Measurements from ENCODE around the gene MYO15A. TPM values are rescaled to one million over a fixed set of nuclear protein-coding genes. Genes with fewer than 3 reads are reported as not detected.

MYO15A gene, protein sequence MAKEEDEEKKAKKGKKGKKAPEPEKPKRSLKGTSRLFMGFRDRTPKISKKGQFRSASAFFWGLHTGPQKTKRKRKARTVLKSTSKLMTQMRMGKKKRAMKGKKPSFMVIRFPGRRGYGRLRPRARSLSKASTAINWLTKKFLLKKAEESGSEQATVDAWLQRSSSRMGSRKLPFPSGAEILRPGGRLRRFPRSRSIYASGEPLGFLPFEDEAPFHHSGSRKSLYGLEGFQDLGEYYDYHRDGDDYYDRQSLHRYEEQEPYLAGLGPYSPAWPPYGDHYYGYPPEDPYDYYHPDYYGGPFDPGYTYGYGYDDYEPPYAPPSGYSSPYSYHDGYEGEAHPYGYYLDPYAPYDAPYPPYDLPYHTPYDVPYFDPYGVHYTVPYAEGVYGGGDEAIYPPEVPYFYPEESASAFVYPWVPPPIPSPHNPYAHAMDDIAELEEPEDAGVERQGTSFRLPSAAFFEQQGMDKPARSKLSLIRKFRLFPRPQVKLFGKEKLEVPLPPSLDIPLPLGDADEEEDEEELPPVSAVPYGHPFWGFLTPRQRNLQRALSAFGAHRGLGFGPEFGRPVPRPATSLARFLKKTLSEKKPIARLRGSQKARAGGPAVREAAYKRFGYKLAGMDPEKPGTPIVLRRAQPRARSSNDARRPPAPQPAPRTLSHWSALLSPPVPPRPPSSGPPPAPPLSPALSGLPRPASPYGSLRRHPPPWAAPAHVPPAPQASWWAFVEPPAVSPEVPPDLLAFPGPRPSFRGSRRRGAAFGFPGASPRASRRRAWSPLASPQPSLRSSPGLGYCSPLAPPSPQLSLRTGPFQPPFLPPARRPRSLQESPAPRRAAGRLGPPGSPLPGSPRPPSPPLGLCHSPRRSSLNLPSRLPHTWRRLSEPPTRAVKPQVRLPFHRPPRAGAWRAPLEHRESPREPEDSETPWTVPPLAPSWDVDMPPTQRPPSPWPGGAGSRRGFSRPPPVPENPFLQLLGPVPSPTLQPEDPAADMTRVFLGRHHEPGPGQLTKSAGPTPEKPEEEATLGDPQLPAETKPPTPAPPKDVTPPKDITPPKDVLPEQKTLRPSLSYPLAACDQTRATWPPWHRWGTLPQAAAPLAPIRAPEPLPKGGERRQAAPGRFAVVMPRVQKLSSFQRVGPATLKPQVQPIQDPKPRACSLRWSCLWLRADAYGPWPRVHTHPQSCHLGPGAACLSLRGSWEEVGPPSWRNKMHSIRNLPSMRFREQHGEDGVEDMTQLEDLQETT (N-terminal part only)
- 0.03 and 0.57 TPM in 2 replicates for total RNA-seq
- 0.30 TPM for polyA plus RNA-seq (2012)

DNA sequence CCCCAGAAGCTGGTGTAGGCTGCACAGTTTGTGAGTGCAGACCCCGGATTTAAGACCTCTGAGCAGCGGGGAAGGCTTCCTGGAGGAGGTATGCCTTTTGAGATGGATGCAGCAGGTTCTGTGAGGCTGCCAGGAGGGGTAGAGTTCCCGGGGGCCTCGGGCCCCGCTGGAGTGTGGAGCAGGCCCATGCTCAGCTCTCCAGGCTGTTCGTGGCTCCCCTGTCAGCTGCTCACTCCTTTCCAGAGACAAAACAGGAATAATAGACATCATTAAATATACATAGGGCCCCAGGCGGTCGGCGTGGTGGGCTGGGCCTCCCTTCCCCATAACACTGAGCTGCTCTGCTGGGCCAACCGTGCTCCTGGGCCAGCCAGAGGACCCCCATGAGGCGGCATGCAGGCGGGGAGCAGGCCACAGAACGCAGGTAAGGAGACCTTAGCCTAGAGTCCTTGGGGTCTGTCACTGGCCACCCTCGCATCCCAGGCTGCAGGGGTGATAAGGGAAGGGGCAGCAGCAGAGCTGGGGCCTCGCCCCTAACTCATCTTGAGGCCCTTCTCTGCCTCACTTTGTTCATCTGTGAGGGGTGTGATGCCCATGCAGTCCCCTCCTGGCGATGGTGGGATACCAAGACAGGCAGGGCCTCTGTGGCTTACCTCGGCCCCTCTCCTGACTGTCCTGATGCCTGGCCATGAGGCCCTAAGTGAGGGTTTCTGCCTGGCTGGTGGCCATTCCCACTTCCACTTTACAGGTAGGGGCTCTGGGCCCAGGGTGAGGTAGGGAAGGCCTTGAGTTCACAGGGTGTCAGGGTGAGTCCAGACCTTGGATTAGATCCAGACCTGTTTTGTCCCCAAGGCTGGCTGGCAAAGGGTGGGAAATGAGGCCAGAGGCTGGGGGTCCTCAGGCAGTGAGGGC lies at the start of gene MYO15A:
Gene MYO15A, plus strand, starts transcription at position 356 of the 912 bp plus-strand sequence. CDS start 10,045 bp downstream, outside the sequence.
- DNase-seq (ENCODE audit: low read depth), result no peak

DNA sequence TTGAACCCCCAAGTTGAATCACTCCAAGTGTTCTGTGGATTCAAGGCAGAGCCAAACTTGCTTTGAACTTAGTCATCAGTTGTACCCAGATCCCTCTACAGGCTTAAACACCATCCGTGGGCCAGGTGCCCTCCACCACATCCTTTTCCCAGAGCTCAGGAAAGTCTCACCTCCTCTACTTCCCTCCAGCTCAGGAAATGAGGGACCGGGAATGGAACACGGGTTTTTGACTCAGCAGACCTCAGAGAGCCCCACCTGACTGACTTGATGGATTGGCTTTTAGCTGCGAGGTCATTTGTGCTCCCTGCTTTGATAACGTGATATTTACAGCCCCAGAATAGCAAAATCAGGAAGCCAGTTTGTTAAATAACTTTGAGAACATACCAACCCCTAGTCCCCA lies 49.3 kb upstream of the MYO15A start:
- DNase-seq (ENCODE audit: low read depth), result no peak

DNA sequence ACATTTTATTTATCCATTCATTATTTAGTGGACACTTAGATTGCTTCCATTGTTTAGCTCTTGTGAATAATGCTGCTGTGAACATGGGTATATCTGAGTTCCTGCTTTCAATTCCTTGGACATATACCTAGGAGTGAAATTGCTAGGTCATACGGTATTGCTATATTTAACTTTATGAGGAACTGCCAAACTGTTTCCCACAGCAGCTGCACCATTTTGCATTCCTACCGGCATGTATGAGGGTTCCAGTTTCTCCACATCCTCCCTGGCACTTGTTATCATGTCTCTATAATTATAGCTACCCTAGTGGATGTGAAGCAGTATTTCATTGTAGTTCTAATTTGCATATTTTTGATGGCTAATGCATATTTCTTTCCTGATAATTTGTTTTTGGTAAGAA lies 44.5 kb upstream of the MYO15A start:
- DNase-seq (ENCODE audit: low read depth), result peak; percentile 93

DNA sequence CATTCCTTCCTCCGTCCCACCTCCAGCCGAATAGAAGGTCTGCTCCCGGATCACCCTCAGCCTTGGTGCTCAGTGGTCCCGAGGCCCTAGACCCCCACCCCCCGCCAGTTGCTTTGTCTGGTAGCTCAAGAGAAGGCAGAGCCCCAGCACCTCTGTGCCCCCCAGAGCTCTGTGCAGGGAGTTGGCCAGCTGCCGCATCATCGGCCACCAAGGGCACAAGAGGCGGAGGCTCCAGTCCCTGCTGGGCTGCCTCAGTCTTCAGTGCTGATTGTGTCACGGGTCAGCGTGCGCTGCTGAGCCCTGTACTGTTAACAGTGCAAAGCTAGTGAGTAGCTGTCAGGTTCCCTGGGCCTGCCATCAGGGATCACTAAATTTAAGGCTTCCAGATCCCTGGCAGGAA lies 43.0 kb upstream of the MYO15A start:
- no peak for DNase-seq (ENCODE audit: low read depth)

DNA sequence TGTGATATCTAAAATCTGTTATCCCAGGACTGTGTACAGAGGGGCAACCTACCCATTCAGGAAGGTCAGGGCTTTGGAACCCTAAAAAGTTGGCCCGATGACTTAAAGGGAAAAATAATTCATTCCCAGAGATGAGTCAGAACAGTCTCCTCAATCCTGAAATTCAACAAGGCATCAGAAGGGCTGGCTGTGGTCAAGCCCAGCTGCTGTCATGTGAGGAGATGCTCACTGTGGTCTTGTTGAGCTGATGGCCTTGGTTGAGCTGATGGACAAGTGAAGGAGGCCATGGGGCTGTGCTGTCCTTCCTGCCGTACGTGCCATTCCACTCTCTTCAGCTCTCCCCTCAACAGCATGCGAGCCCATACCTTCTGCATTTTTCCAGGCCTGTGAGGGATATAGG lies 41.7 kb upstream of the MYO15A start:
- peak; percentile 94 for DNase-seq (ENCODE audit: low read depth)

DNA sequence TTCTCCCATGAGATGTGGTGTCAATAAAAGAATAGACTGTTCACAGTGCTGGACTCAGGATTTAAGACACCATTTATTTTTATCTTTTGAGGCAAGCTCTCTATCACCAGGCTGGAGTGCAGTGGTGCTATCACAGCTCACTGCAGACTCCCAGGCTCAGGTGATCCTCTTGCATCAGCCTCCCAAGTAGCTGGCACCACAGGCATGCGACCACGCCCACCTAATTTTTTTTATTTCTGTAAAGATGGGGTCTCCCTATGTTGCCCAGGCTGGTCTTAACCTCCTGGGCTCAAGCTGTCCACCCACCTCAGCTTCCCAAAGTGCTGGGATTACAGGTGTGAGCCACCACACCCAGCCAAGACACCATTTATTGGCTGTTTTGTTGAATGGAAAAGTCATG lies 39.5 kb upstream of the MYO15A start:
- DNase-seq (ENCODE audit: low read depth), result peak; percentile 33

DNA sequence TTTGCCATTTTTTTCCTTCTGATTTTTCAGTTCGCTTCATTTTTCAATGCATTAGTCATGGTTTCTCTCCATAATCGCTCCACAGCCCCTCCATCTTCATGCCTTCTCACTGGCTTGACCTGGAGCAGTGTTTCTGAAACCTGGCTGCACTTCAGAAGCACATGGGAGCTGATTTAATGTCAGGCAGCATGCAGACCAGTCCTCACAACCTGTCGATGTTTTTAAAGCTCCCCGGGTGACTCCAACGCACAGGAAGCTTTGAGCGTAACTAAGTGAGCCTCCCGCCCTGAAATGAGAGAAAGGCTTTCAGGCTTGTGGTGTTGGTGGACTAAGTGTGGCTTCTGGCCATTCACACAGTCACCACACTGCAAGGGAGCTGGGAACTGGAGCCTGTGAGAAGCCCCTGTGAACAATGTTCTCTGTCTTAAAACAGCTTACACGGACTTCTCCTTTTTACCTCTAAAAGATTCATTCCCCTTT lies 37.7 kb upstream of the MYO15A start:
- DNase-seq (ENCODE audit: low read depth), result peak; percentile 84

DNA sequence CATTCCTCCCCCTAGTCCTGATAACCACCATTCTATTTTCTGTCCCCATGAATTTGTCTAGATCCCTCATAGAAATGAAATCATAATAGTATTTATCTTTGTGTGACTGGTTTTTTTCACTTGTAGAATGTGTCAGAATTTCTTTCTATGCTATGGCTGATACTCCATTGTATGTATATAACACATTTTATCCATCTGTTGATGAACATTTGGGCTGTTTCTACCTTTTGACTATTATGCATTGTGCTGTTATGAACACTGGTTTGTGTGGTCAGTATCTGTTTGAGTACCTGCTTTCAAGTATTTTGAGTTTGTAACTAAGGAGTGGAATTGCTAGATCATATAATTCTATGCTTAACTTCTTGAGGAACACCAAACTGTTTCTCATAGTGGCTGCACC lies 36.8 kb upstream of the MYO15A start:
- no peak for DNase-seq (ENCODE audit: low read depth)

DNA sequence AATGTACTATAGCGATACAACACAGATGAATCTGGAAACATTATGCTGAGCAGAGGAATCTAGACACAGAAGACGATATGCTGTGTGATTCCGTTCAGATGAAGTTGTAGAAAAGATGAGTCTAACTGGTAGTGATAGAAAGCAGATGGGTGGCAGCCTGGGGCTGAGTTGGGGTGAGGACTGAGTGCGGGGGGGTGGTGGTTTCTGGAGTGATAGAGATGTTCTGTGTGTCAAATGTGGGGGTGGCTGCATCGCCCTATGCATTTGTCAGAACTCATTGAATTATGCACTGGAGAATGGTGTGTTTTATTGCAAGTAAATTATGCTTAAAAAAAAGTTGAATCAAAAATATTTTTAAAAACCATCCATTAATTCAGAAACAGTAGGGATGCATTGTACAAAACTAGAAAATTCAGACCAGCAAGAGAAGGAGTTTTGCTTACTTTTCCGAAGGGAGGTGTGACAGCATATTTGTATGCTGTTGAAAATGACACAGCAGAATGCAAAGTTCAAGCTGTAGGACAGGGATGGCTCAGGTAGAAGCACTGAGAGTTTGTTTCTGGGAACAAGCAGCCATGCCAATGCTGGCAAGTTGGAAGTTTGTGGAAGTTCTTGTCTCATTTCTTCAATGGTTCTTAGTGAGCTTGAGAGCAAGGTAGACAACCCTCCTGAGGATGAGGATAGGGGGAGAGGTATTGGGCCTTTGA lies 33.8 kb upstream of the MYO15A start:
- no peak for DNase-seq (ENCODE audit: low read depth)

DNA sequence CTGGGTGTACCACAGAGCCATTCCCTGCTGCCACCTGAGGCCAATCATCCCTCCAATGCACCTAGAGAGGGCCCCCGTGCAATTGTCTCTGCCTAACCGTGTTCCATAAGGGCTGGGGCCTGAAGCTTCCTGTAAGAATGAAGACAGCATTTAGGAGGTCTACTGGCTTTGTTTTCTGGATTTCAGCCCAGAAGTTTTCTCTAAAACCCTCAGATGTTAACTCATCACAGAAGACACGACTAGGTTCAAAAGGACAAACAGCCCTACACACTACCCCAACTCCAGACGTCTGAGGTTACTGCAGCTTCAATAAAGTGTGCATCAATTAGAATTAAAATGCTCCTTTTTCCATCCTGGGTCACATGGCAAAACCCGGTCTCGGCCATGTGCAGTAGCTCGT lies 31.6 kb upstream of the MYO15A start:
- DNase-seq (ENCODE audit: low read depth), result no peak

DNA sequence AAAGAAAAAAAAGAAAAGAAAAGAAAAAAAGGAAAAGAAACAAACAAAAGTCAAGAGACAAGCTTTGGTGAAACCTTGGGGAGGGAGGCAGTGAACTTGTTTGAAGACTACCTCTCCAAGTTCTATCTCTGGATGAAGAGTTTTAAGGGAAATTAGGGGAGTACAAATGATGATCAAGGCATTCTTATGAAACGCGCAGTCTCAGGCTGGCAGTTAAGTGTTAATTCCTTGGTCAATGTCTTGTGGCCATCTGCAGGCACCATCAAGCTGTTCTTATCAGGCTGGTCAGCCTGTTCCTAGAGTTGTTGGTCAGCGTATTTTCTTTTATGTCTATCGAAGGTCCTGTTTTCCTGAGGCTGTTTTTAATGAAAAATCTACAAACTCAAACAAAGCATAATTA lies 29.0 kb upstream of the MYO15A start:
- no peak for DNase-seq (ENCODE audit: low read depth)

DNA sequence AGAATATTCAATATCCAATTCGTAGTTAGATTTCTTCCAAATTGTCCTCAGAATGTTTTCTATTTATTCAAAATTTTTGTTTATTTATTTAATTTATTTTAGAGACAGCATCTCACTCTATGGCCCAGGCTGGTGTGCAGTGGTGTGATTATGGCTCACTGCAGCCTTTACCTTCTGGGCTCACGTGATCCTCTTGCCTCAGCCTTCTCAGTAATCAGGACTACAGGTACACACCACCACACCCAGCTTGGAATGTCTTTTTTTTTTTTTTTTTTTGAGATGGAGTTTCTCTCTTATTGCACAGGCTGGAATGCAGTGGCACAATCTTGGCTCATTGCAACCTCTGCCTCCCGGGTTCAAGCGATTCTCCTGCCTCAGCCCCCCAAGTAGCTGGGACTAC lies 24.3 kb upstream of the MYO15A start:
- no peak for DNase-seq (ENCODE audit: low read depth)

DNA sequence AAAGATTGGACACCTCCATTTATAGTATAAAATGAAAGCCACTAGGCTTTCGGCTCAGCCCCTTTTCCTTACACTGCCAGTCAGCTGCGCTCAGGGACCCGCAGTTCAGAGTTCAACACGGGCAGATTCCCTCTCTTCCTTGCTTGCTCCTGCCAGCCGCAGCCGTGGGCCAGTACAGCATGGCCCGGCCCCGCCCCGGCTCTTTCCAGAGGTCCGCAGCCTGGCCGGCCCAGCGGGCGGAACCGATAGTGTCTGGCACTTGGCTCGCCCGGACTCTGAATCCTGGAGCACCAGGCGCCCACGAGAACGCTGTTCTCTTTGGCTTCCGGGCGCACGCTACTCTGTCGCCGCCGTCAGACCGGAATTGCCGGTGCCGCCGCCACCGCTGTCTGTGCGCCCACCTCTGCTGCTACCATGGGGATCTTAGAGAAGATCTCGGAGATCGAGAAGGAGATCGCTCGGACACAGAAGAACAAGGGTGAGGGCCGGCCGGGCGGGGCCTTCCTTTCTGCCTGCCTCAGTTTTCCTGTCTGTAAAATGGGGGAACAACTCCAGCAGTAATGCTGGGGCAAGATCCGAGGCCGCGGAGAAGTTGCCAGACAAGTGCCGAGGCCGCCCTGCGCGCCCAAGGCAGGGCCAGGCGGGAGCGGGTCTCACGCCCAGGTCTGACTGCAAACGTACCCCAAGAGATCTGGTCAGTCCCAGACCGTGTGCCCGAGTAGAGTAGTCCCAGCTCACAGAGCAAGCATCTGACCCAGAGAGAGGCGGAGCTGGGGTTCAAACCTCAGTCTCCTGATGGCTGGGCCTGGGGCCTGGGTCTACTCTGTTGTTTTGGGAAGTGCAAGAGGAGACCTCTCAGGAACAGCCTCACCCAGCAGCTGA lies 20.7 kb upstream of the MYO15A start, which contains the start of gene DRG2:
Gene DRG2, plus strand, starts transcription at position 339 of the 882 bp plus-strand sequence. Its CDS starts 76 bp downstream, at position 415.
- peak; percentile 95 for DNase-seq (ENCODE audit: low read depth)

DNA sequence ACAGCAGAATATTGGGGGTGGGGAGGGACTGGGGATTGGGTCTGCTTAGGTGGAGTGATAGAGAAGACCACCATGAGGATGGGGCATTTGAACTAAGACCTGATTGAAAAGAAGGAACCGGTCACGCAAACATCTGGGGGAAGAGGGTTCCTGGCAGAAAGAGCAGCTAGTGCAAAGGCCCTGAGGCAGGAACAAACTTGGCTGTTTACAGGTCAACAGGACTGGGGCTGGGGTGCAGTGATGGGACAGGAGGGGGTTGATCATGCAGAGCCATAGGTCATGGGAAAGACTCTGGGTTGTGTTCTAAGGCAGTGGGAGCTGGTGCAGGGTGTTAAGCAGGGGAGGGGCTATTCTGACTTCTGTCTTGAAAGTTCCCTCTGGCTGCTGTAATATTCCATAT lies 18.9 kb upstream of the MYO15A start:
- DNase-seq (ENCODE audit: low read depth), result no peak

DNA sequence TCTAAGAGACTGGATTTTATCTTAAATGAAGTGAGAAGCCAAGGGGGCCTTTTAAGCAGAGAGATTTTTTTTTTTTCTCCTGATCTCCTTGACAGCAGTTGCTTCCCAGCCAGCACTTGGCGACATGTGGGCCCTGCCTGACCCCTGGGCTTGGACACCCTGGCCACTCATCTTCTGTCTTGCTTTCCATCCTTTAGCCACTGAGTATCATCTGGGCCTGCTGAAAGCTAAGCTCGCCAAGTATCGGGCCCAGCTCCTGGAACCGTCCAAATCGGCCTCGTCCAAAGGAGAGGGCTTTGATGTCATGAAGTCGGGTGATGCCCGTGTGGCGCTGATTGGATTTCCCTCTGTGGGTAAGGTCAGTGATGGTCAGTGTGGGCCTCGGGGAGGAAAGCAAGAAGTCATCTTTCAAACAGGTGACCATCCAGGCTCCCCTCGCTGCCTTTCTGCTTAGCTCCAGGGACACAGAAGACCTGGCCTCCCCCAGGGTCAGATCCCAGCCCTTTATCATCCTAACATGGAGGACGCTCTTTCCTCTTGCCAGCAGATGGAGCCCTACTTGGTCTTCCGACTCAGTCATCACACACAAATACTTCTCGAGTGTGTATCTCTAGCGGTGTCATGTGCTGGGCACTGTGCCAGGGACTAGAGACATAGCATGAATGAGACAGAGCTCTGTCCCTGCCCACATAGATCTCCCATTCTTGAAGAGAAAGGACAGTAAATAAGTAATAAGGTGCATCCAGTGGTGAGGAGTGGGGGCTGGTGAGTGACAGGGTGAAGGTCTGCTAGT lies 14.7 kb upstream of the MYO15A start:
- DNase-seq (ENCODE audit: low read depth), result peak; percentile 68

DNA sequence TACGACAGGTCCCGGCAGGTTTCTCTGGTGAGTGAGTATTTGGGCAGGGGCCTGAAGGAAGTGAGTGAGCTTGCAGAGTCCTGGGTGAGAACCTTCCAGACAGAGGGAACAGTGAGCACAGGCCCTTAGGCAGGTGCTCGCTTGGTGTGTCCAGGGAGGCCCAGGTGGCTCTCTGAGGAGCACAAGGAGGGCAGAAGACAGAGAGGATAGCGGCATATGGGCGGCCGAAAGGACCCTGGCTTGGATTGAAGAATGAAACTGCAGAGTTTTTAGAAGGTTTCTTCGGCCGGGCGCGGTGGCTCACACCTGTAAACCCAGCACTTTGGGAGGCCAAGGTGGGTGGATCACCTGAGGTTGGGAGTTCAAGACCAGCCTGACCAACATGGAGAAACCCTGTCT lies 14.1 kb upstream of the MYO15A start:
- DNase-seq (ENCODE audit: low read depth), result no peak

DNA sequence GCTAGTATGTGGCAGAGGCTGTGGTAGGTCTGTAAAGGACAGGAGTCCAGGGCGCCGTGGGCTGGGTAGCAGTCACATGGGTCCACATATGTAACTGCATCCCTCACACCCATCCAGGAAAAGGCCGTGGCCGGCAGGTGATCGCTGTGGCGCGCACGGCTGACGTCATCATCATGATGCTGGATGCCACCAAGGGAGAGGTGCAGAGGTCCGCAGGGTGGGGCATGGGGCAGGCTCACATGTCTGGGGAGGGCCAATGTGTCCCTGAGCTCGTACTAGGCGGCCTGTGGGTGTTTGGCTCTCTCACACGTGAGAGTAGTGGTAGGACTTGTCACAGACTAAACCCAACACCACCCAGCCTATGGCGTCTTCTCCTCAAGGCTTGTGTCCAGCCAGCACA lies 9.0 kb upstream of the MYO15A start:
- no peak for DNase-seq (ENCODE audit: low read depth)

DNA sequence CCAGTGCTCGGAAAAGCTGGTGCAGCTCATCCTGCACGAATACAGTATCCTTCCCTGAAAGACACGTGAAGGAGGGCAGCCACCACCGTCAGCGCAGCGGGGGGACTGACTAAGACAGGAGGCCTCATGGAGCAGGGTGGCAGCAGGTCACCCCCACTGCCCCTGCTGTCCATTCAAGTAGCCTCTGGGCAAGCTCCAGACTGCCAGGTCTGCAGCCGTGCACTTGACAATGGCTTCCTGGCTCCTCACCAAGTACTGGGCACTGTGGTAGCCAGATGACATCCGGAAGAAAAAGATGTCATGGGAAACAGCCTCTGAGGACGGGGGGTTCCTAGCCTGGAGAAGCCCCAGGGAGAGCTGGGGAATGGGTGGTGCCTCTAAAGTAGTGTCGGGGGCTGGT lies 7.9 kb upstream of the MYO15A start:
- DNase-seq (ENCODE audit: low read depth), result no peak
